Measurements from ENCODE around the gene NNMT.

NNMT gene

GRCh38 chr11:114353443-114353842 is 57.2 kb downstream of the NNMT start:
- peak; percentile 42 for DNase-seq (ENCODE audit: low read depth)
- TF ChIP-seq CTCF (conservative IDR thresholded peaks at IDR 0.05; ENCODE audit: low read depth, low read length): no peak

GRCh38 chr11:114354076-114354475 is 57.9 kb downstream of the NNMT start:
- no peak overlapping the region for H3K4me3 ChIP-seq (ENCODE audit: low read depth, low read length)
- DNase-seq (ENCODE audit: low read depth): peak; percentile 98
- no peak for TF ChIP-seq CTCF (conservative IDR thresholded peaks at IDR 0.05; ENCODE audit: low read depth, low read length)

More at GRCh38 chr11:114353443-114353842, 57.2 kb downstream of the NNMT start:
- no peak overlapping the region for H3K4me3 ChIP-seq (ENCODE audit: low read depth, low read length)

- H3K4me3 ChIP-seq (ENCODE audit: low read depth, low read length): no peak overlapping the region
- peak; percentile 44 for DNase-seq (ENCODE audit: low read depth)
- no peak for TF ChIP-seq CTCF (conservative IDR thresholded peaks at IDR 0.05; ENCODE audit: low read depth, low read length)
Measured at GRCh38 chr11:114358716-114359115, 62.5 kb downstream of the NNMT start.

- TF ChIP-seq CTCF (conservative IDR thresholded peaks at IDR 0.05; ENCODE audit: low read depth, low read length): no peak
- peak; percentile 45 for DNase-seq (ENCODE audit: low read depth)
- no peak overlapping the region for H3K4me3 ChIP-seq (ENCODE audit: low read depth, low read length)
Measured at GRCh38 chr11:114359342-114359741, 63.1 kb downstream of the NNMT start.

GRCh38 chr11:114362326-114362725 is 66.1 kb downstream of the NNMT start:
- H3K4me3 ChIP-seq (ENCODE audit: low read depth, low read length): no peak overlapping the region
- no peak for TF ChIP-seq CTCF (conservative IDR thresholded peaks at IDR 0.05; ENCODE audit: low read depth, low read length)
- DNase-seq (ENCODE audit: low read depth): no peak

- H3K4me3 ChIP-seq (ENCODE audit: low read depth, low read length): no peak overlapping the region
- no peak for TF ChIP-seq CTCF (conservative IDR thresholded peaks at IDR 0.05; ENCODE audit: low read depth, low read length)
- DNase-seq (ENCODE audit: low read depth): no peak
Measured at GRCh38 chr11:114362958-114363357, 66.8 kb downstream of the NNMT start.
